Activated naive CD4-positive, alpha-beta T cell treated with anti-CD3 and anti-CD28 coated beads, Interleukin-2, amount 50 U/mL, for 24 hours (primary cell): ENCODE measurements around the gene MCF2L.

Experiments
- H3K27ac Mint-ChIP-seq: one replicate; pipeline ENCODE4 v1.8.0; 2021; ENCODE audit warnings: mild to moderate bottlenecking, mixed read lengths
- H3K27me3 Mint-ChIP-seq: one replicate; pipeline ENCODE4 v1.8.0; 2021; ENCODE audit warnings: mixed read lengths
- H3K36me3 Mint-ChIP-seq: one replicate; pipeline ENCODE4 v1.8.0; 2021; ENCODE audit warnings: mixed read lengths
- H3K4me1 Mint-ChIP-seq: one replicate; pipeline ENCODE4 v1.8.0; 2021; ENCODE audit warnings: mixed read lengths
- H3K4me3 Mint-ChIP-seq: one replicate; pipeline ENCODE4 v1.8.0; 2021; ENCODE audit warnings: mild to moderate bottlenecking, mixed read lengths
- H3K9me3 Mint-ChIP-seq: one replicate; pipeline ENCODE4 v1.8.0; 2021; ENCODE audit warnings: mixed read lengths

MCF2L gene

DNA sequence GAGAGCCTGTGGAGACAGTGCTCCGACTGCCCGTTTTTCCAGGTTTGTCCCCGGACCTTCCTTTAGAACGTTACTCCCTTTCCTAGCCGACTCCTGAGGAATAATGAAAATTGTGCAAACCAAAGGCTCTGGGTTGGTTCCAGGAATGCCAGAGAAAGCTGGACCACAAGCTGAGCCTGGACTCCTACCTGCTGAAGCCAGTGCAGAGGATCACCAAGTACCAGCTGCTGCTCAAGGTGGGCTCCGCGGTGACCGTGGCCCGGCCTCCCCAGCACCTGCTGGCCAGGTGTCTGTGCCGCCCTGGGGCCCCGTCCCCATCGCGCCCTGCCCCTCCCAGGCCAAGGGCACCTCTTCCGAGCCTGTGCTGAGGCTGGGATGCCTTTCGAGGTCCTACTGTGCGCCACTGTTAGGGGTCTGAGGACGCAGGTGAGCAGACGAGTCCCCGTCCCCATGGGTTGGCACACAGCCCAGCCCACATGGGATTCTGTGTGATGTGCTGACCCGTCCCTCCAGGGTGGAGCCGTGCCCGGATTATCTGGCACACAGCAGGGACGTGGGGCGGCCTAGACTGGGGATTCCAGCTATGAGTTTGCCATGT lies 116.0 kb downstream of the MCF2L start:
- H3K27ac Mint-ChIP-seq, result no peak overlapping the region
- H3K9me3 Mint-ChIP-seq, result no peaks in the 10 kb centered on the region
- H3K4me3 Mint-ChIP-seq, result no peak overlapping the region
- no peaks in the 10 kb centered on the region for H3K27me3 Mint-ChIP-seq
- H3K36me3 Mint-ChIP-seq, result no peaks in the 10 kb centered on the region
- H3K4me1 Mint-ChIP-seq, result no peaks in the 10 kb centered on the region

DNA sequence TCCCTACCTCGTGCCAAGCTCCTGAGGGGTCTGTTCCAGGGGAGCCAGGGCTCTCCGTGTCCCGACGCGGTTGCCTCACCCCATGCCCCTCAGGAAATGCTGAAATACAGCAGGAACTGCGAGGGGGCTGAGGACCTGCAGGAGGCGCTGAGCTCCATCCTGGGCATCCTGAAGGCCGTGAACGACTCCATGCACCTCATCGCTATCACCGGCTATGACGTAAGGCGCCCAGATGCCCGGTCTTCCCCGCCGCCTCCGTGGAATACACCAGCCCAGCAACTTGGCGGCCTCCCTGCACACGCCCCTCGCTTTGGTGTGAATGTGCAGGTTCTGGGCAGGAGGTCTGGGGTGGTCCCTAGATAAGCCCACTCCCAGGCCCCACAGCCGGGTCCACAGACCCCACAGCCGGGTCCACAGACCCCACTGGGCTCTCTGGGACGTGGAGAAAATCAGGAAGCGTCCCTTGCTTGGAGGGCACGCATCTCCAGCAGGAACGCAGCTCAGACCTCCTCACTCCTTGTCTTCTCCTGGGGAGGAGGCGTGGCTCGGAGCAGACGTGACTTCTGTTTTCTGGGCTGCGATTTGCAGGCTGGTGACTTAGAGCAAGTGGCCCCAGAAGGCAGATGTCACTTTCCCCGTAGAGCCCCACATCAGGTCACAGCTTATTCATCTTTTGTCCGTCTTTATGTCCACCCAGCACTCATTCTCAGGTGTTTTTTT lies 117.2 kb downstream of the MCF2L start:
- Mint-ChIP-seq H3K36me3 (no peaks in the 10 kb centered on the region), H3K4me1 (no peaks in the 10 kb centered on the region), H3K4me3 (no peak overlapping the region), H3K27ac (no peak overlapping the region), H3K9me3 (no peaks in the 10 kb centered on the region), H3K27me3 (no peaks in the 10 kb centered on the region)

DNA sequence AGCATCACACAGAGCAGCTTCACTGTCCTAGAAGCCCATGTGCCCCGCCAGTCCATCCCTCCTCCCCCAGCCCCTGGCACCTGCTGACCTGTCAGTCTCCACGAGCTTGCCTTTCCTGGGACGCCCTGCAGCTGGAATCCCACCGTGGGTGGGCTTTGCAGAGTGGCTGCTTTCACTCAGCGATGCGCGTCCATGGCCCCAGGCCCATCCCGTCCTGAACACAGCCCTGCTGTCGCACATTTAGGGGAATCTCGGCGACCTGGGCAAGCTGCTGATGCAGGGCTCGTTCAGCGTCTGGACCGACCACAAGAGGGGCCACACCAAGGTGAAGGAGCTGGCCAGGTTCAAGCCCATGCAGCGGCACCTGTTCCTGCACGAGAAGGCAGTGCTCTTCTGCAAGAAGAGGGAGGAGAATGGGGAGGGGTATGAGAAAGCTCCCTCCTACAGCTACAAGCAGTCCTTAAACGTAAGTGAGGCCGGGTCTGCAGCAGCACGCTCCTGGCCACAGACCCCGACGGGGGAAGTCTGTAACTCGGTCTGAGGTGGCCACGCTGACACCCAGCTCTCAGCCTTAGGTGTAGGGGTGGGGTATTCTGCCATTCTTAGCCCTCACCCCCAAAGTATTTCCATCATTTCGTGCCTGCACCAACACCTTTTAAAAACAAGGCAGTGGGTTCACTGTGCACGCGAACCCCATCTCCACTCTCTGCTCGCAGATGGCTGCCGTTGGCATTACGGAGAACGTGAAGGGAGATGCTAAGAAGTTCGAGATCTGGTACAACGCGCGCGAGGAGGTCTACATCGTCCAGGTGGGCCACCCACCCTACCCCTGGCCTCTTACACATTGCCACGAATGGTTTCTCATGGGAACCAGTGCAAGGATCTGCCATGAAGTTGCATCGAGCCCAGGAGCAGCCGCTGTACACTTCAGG lies 118.2 kb downstream of the MCF2L start:
- Mint-ChIP-seq H3K36me3 (no peaks in the 10 kb centered on the region), H3K27me3 (no peaks in the 10 kb centered on the region), H3K27ac (no peak overlapping the region), H3K9me3 (no peaks in the 10 kb centered on the region), H3K4me1 (no peaks in the 10 kb centered on the region), H3K4me3 (no peak overlapping the region)

DNA sequence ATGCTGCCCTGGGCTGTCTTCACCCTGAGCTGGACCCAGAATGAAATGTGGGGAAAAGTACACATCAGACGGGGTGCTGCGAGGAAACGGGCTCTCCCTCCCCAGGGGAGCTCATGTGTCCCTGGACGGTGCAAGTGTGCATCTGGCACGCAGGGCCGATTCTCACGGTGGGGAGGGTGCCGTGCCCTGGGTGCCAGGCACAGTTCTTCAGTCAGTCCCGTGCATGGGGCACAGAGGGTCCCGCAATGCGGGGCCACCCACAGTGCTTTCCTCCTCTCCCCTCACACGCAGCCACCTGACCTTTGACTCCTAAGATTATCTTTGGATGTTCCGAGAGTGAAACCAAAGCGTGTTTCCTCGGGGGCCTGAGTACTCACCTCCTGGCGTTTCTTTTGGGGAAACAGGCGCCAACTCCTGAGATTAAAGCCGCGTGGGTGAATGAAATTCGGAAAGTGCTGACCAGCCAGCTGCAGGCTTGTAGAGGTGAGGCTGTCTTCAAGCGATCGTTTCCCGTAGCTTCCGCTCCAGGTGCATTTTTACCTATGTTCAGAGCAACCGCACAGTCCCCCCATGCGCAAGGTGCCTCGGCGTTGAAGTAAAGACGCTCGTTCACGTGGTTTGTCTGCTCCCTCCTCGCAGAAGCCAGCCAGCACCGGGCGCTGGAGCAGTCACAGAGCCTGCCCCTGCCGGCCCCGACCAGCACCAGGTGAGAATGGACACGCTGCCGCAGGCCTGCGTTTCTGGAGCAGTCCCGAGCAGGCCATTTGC lies 119.1 kb downstream of the MCF2L start:
- Mint-ChIP-seq H3K36me3 (no peaks in the 10 kb centered on the region), H3K27ac (no peak overlapping the region), H3K4me3 (no peak overlapping the region), H3K4me1 (no peaks in the 10 kb centered on the region), H3K27me3 (no peaks in the 10 kb centered on the region), H3K9me3 (no peaks in the 10 kb centered on the region)

DNA sequence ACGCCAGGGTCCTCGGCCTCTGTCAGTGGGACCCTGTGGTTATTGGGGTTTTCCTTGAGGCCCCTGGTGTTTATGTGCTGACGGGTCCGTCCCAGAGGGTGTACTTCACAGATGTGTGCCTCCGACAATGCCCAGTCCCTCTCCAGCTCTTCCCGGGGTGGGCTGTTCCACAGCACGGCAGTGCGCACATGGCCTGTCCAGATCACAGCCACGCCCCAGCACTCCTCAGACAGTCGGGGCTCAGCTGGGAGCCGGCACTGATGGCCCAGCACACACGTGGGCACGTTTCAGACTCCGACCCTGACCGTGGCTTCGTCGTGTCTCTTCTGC lies 119.6 kb downstream of the MCF2L start:
- Mint-ChIP-seq H3K27ac (no peak overlapping the region), H3K4me1 (no peaks in the 10 kb centered on the region), H3K36me3 (no peaks in the 10 kb centered on the region), H3K9me3 (no peaks in the 10 kb centered on the region), H3K4me3 (no peak overlapping the region), H3K27me3 (no peaks in the 10 kb centered on the region)

DNA sequence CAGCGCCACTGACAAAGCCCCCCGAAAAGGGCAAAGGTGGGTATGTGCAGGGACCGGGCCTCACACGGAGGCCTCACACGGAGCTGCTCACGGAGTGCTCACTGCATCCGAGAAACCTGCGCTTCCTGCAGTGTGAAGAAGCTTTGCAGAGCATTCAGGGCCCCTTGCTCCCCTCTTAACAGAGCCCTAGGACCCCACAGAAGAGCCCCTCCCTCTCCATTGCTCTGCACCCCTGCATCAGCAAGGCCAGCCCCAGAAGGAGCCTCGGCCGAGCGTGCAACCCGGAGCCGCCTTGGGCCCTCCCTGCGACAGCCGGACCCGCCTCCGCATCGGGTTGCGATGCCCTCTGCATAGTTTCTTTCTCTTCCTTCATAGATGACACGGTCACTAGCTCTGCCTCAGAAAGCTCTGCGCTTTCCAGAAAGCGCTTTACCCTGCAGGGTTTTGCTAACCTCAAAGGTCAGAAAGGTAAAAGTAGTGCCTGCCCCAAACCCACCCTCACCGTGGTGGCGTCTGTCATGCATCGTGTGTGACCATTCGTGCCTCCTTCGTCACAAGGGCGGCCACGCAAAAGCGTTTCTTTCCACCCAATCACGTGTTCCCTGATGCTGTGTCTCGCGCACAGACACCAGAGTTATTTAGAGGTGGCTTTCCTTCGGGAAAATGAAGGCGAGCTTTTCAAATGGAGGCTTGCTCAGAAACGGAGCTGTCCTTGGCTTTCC lies 120.8 kb downstream of the MCF2L start:
- no peak overlapping the region for H3K27ac Mint-ChIP-seq
- H3K4me3 Mint-ChIP-seq, result no peak overlapping the region
- no peaks in the 10 kb centered on the region for H3K4me1 Mint-ChIP-seq
- H3K36me3 Mint-ChIP-seq, result no peaks in the 10 kb centered on the region
- no peaks in the 10 kb centered on the region for H3K9me3 Mint-ChIP-seq
- H3K27me3 Mint-ChIP-seq, result no peaks in the 10 kb centered on the region

DNA sequence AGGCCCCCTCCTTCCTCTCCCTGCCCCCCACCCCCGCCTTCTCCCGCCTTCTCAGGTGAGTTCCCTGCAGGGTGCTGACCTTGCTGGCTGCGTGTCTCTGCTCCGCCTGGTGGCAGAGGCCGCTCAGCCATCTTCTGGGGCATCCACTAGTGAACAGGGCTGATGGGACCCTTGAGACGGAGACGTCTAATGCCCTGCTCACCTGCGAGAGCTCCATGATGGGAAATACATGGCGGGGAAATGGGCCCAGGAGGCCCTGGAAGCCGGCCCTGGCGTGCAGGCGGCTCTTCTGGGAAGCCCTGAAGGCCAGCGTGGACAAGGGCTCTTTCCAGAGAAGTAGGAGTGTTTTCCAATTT lies 121.4 kb downstream of the MCF2L start:
- Mint-ChIP-seq H3K36me3 (no peaks in the 10 kb centered on the region), H3K4me3 (no peak overlapping the region), H3K27me3 (no peaks in the 10 kb centered on the region), H3K27ac (no peak overlapping the region), H3K4me1 (no peaks in the 10 kb centered on the region), H3K9me3 (no peaks in the 10 kb centered on the region)

DNA sequence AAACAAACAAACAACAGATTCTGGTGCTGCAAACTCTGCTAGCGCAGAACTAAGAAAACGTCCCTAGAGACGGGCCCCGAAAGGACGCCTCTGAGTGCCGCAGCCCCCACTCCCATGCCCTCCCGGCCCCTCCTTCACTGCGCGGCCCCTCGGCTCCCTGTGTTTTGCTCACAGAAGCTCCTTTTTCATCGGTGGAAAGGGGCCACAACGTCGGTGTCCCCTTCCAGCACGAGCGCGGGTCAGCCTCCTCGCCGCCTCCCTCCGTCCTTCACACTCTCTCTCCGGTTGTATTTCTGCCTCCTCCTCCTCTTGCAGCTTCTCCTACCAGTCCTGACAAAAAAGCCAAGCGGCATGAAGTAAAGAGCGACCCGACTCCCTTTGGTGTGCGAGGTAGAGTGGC lies 121.8 kb downstream of the MCF2L start:
- no peak overlapping the region for H3K4me3 Mint-ChIP-seq
- H3K36me3 Mint-ChIP-seq, result no peaks in the 10 kb centered on the region
- H3K27me3 Mint-ChIP-seq, result no peaks in the 10 kb centered on the region
- H3K9me3 Mint-ChIP-seq, result no peaks in the 10 kb centered on the region
- no peaks in the 10 kb centered on the region for H3K4me1 Mint-ChIP-seq
- no peak overlapping the region for H3K27ac Mint-ChIP-seq

DNA sequence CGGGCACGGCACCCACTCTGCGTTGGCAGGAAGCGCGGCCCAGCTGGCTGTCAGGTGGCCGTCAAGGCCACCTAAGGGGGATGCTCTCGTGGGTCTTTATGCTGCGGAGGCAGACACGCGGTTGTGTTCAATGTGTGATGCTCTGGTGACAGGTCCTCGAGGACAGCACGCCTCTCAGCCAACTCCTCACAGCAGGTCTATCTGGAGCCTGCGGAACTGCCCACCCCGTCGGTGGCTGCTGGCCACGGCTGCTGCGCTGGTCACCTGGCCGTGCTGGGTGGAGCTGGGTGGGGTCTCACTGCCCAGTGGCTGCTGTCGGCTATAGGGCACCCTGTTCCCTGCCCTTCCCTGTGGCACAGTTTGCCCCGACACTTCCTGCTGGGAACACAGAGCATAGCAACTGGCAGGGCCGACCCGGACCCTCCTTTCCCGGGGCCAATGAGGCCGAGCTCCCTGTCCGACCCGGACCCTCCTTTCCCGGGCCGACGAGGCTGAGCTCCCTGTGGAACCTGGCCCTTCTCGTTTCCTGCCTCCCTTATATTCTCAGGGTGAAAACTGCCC lies 122.3 kb downstream of the MCF2L start:
- Mint-ChIP-seq H3K27me3 (no peaks in the 10 kb centered on the region), H3K27ac (no peak overlapping the region), H3K4me3 (no peak overlapping the region), H3K4me1 (no peaks in the 10 kb centered on the region), H3K9me3 (no peaks in the 10 kb centered on the region), H3K36me3 (no peaks in the 10 kb centered on the region)

DNA sequence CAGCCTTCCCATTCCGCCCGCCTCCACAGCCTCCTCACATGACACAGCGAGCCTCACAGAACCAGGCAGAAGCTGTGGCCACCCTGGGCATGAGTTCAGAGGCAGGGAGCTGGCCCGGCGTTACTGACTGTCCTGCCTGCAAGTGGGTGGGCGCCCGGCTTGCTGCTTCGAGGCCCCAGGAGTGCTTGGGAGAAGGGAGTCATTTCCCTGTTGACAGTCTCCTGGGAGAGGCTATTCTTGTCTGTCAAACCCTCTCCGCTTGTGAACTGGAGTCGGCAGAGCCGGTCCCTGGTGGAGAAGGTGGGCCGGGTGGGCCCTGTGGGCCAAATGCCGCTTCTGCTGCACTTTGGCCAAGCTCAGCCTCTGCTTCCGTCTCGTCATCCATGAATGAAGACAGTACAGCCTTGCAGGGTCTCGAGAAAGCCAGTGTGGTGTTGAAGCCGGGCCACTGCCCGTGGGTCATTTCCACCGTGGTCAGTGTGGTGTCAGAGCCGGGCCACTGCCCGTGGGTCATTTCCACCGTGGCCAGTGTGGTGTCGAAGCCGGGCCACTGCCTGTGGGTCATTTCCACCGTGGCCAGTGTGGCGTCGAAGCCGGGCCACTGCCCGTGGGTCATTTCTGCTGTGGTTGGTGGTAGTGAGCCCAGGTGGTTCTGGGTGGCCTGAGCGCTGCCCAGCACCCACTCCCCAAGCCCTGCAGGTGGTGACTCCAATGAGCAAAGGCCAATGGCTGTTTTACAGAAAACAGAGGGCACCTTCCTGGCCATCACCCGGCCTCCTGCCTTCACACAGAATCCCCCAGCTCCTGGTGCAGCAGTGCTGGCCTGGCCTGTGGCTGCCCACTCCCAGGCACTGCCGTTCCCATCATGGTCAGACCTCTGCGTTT lies 123.1 kb downstream of the MCF2L start:
- Mint-ChIP-seq H3K36me3 (no peaks in the 10 kb centered on the region), H3K4me3 (no peak overlapping the region), H3K9me3 (no peaks in the 10 kb centered on the region), H3K4me1 (no peaks in the 10 kb centered on the region), H3K27me3 (no peaks in the 10 kb centered on the region), H3K27ac (no peak overlapping the region)

DNA sequence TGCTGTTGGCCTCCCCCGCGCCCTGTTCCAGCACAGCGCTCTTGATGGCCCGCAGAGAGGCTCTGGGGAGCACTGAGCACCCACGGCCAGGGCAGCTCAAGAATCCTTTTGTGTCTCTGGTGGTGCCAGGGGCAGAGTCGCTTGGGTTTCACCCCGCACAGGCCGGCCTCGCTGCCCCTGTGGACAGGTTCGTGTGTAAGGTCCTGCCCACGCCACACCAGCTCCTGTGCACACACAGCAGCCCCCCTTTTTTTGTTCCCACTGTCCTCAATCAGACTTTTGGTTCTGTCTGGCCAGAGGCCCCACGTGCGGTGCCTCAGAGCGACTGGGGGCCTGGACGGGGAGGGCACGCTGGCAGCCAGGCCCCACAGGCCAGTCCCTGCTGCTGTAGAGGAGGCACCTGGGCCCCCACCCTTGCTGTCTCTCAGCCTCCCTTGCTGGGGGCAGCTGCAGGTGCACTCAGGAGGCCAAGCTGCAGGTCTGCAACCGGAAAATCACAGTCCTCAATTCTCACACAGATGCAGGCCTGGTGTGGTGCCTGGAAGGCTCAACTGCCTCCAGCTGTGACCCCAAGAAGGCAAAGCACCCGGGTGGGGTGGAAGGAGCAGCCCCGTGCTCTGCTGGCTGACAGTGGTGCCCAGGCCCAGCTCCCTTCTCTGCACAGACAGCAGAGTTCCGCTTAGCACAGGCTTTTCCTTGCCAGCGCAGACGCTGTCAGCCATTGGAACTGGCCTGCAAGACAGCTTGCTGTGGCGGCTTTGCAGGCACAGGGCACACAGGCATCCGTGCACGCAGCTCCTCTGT lies 124.0 kb downstream of the MCF2L start:
- no peak overlapping the region for H3K27ac Mint-ChIP-seq
- H3K27me3 Mint-ChIP-seq, result no peaks in the 10 kb centered on the region
- no peak overlapping the region for H3K4me3 Mint-ChIP-seq
- no peaks in the 10 kb centered on the region for H3K36me3 Mint-ChIP-seq
- H3K4me1 Mint-ChIP-seq, result no peaks in the 10 kb centered on the region
- H3K9me3 Mint-ChIP-seq, result no peaks in the 10 kb centered on the region

DNA sequence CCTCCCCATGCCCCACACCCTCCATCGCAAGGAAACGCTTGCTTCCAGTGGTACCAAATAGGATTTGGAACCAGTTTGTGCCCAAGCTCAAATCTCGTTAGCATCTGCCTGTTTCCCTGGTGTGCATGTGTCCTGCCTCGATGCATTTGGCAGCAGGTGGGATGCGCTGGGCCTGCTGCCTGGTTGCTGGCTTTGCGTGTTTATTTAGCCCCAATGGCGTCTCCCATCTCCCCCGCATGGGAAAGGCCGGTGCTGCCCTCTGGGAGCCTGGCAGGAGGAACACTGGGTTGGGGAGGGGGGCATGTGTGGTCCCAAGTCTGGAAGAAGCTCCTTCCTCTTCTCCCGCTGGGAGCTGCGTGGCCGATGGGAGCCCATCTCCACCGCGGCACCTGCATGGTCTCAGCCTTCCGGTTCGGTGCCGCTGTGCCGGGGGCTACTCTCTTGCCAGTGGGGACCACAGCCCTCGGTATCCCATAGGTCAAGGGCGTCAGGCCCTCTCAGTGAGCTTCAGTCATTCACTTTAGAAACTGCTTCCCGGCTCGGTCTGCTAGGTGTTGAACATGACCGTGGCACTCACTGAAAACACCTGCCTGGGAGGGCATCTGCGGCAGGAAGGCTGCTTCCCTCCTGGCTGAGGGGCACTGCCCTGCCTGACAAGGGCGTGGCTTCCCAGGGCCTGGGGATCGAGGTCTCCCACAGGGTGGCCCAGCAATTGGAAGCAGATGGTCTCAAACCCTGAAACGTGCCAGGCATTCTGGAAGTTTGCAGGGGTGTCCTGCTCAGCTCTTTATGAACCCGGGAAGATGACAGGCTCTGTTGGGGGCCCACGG lies 124.8 kb downstream of the MCF2L start:
- no peaks in the 10 kb centered on the region for H3K36me3 Mint-ChIP-seq
- no peak overlapping the region for H3K4me3 Mint-ChIP-seq
- H3K27ac Mint-ChIP-seq, result no peak overlapping the region
- no peaks in the 10 kb centered on the region for H3K27me3 Mint-ChIP-seq
- no peaks in the 10 kb centered on the region for H3K4me1 Mint-ChIP-seq
- H3K9me3 Mint-ChIP-seq, result no peaks in the 10 kb centered on the region

DNA sequence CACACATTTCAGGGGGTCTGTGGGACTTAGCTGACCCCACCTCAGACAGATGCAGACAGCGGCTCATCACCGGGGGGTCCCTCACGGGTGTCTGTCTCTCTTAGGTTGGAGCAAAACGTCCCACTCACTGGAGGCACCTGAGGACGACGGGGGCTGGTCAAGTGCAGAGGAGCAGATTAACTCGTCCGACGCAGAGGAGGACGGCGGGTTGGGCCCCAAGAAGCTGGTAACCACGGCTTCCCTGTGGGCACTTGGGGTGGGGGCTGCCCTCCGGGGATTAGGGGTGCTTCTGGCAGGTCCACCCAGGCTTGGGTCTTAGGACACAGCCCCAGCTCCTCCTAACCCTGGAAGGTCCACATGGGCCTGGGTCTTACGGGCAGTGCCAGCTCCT lies 125.4 kb downstream of the MCF2L start:
- Mint-ChIP-seq H3K27ac (no peak overlapping the region), H3K27me3 (no peaks in the 10 kb centered on the region), H3K36me3 (no peaks in the 10 kb centered on the region), H3K4me1 (no peaks in the 10 kb centered on the region), H3K4me3 (no peak overlapping the region), H3K9me3 (no peaks in the 10 kb centered on the region)
